Middle frontal gyrus (tissue), 1 donor: ENCODE data around the gene USP24.

Experiments used
- DNase-seq: peaks from one replicate; pipeline ENCODE4 v3.0.0-alpha.2; 2015; ENCODE audit warnings: low spot score; ENCODE audit errors: extremely low spot score

USP24 gene

GRCh38 chr1:55055084-55055882 lies 159.9 kb downstream of the USP24 start:
- DNase-seq: no peak

GRCh38 chr1:55054396-55054795 lies 160.8 kb downstream of the USP24 start:
- no peak for DNase-seq

DNA sequence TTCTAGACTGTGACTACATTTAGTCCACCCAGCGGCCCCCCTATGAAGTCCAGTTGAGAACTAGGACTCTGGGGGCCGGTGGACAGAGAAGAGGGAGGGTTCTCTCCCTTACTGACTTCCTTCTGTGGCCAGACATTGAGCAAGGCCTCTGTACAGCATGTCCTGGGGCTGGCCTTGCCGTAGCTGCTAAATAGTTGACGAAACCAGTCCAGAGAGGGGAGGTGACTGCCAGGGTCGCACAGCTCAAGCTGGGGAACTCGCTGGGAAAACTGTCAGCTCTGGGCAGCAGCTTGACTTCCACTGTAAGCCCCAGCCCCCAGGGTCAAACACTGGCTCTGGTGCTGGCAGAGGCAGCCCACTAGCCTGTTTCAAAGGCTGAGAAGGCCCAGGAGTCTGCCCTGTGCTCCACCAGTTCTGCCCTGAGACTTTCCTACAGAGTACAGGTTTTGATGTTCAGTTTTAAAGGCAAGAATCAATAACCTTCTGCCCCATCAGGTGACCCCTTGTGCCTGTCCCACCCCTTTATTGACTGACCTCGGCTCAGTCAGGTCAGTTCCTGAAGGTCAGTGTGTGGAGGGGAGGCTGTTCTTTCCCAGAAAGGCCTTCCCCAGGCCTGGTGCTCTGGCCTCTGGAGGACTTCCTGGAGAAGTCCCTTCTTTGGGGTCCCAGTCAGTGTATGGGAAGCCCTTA lies 161.8 kb downstream of the USP24 start:
- DNase-seq: no peak

DNA sequence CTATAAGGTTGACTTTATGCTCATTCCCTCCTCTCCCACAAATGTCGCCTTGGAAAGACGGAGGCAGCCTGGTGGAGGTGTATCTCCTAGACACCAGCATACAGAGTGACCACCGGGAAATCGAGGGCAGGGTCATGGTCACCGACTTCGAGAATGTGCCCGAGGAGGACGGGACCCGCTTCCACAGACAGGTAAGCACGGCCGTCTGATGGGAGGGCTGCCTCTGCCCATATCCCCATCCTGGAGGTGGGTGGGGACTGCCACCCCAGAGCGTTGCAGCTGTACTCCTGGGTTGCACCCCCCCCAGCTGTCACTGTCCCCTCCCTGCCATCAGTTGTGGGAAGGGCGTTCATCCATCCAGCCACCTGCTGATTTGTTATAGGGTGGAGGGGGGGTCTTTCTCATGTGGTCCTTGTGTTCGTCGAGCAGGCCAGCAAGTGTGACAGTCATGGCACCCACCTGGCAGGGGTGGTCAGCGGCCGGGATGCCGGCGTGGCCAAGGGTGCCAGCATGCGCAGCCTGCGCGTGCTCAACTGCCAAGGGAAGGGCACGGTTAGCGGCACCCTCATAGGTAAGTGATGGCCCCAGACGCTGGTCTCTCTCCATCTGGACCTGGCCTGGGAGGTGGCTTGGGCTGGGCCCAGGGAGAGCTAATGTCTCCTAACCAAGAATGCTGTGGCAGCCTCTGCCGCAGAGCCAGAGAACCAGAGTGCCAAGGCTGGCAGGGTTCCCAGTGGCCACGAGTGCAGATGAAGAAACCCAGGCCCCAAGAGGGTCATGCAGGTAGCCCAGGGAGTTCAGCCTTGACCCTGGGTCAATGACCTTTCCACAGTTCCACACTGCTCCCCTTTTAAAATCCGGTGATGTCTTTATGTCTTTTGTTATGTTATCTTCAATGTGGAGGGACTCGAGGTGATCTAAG lies 162.7 kb downstream of the USP24 start:
- no peak for DNase-seq

- DNase-seq: no peak
Observed at GRCh38 chr1:55051621-55052020, 163.5 kb downstream of the USP24 start.

DNA sequence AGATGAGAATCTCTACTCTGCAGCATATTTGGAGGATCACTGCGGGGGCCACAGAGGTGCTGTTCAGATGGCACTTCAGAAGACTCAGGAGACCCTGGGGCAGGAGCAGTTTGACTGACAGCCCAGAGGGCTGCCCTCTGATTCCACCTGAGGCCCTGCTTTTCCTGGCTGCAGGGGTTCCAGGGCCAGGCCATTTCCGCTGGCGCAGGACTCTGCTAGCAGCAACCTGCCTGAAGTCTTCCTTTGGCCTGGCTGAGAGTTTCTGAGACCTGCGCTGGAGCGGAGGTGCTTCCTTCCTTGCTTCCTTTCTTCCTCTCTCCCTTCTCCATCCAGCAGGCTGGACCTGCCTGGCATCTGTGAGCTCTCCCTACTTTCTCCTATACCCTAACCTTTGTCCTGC lies 164.0 kb downstream of the USP24 start:
- DNase-seq: no peak

GRCh38 chr1:55050283-55050682 lies 164.9 kb downstream of the USP24 start:
- DNase-seq: no peak

DNA sequence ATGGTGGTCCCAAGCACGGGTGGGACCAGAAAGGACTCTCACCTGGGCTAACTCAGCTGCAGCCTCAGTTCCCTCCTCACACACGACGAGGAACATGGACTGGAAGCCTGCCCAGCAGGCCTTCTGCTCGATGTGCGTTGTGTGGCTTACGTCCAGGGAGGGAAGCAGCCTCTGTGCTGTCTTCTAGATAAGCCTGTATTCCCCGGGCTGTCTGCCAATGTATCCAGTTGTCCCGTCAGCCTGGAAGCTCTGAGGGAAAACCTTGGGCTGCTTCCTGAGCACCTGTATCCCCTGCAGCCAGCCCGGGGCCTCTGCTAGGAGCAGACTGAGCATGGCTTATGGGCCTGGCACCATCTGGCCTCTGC lies 165.3 kb downstream of the USP24 start:
- DNase-seq: no peak

GRCh38 chr1:55049271-55049913 lies 165.8 kb downstream of the USP24 start:
- no peak for DNase-seq

DNA sequence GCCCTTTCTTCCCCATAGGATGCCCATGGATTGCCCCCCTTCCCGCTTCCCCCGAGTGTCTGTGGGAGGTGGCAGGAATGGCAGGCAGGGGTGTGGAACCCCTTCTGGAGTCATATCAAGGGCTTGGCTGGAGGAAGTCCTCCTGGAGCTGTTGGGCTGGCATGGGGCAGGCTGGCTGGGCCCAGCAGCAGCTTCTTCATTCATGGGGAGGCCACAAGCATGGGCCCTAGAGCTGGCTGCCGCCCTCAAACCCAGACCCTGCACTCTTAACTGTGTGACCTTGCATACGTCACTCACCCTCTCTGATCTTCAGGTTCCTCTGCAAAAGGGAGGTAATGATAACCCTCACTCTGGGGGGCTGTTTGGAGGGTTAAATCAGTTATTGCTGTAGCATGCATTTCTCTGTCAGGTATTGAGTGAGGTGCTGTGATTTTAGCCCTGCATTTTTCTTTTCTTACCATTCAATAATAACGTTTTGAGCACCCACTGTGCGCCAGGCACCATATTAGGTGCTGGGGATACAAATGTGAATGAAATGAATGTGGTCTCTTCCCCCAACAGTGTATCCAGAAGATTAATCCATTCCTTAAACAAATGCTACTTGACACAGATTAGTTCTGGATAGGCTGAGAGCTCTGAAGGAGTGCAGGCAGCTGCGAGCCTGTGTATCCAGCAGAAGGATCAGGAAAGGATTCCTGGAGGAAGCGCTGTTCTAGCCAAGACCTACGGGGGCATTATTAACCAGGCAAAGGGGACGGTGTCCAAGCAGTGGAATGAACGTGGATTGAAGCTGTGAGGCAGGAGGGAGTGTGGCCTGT lies 166.5 kb downstream of the USP24 start:
- DNase-seq: no peak

DNA sequence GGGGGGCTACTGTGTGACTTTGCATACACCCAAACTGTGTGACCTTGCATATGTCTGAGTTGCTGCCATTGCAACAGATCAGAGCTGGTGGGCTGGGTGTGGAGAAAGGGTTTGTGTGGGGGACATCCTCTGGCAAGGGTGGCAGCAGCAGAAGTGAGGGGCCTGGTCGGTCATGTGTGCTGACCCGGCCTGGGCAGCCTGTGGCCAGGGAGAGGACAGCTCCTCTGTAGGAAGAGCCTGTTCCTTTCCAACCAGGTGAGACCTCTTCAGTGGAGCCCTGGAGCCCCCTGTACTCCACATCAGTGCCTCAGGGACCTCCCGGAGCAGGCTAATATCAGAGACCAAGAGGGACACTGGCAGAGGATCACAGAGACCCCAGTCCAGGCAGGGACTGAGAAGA lies 167.6 kb downstream of the USP24 start:
- no peak for DNase-seq

GRCh38 chr1:55046871-55047270 lies 168.3 kb downstream of the USP24 start:
- DNase-seq: no peak

DNA sequence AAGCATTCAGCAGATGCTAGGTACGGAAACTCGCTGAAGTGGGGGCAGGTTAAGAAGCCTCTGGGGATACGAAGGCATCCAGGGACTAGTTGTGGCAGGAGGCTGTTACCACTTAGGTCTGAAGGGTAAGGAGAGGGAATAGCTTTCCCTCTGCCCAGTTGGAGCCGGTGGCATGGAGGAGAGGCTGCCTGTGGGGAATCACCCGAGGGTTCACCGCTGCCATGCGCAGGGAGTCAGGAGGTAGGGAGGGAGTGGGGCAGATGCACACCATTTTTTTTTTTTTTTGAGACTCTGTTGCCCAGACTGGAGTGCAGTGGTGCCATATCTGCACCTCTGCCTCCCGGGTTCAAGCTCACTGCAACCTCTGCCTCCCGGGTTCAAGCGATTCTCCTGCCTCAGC lies 169.7 kb downstream of the USP24 start:
- DNase-seq: no peak

GRCh38 chr1:55044617-55045397 lies 170.4 kb downstream of the USP24 start:
- DNase-seq: no peak

DNA sequence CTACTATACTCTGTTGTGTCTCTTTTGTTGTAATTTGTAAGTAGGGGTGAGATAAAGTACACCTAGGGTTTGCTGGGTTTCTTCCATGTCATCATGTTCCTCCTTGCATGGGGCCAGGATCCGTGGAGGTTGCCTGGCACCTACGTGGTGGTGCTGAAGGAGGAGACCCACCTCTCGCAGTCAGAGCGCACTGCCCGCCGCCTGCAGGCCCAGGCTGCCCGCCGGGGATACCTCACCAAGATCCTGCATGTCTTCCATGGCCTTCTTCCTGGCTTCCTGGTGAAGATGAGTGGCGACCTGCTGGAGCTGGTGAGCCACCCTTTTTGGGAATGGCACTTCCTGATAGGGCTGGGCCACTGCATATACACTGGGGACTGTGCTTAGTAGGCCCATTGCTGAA lies 171.4 kb downstream of the USP24 start:
- no peak for DNase-seq

GRCh38 chr1:55043011-55043410 lies 172.2 kb downstream of the USP24 start:
- DNase-seq: no peak

DNA sequence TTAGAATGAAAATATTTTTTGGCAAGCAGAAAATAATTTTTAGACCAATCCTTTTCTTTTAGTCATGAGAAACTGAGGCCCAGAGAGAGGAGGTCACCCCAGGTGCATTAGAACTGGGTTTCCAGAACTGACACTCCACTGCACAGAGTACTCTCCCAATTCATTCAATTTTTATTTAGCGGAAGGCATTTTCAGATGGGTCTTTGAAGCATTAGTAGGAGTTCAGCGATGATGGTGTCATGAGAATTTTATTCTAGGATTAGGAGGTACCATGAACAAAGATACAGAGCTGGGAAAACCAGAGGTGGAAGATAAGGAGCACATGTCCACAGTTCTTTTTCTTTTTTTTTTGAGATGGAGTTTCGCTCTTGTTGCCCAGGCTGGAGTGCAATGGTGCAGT lies 173.6 kb downstream of the USP24 start:
- DNase-seq: no peak

- DNase-seq: no peak
Observed at GRCh38 chr1:55040933-55041494, 174.2 kb downstream of the USP24 start.

DNA sequence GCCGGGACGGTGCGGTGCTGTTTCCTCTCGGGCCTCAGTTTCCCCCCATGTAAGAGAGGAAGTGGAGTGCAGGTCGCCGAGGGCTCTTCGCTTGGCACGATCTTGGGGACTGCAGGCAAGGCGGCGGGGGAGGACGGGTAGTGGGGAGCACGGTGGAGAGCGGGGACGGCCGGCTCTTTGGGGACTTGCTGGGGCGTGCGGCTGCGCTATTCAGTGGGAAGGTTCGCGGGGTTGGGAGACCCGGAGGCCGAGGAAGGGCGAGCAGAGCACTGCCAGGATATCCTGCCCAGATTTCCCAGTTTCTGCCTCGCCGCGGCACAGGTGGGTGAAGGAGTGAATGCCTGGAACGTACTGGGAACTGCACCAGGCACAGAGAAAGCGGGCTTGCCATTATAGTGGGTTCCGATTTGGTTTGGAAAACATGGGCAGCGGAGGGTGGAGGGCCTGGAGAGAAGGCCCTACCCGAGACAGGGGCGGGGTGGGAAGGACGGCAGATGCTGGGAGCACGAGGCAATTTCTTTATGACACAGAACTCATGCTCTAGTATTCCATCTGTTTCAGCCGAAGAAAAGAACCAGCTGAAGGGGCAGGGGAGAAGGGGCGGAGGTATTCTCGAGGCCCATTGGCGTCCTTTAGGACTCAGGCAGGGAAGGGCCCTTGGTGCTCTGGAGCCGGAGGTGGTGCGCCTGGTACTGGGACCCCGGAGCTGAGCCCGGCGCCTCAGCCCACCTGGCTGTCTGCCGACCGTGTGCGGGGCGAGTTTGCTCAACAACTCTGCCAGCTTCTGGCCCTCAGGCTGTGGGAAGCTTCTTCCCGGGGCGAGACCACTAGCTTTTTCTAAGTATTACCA lies 174.9 kb downstream of the USP24 start:
- no peak for DNase-seq
